Common myeloid progenitor, CD34-positive (primary cell): ENCODE results near the gene ARHGAP20.

Experiments
- CTCF ChIA-PET: fragments of 350-600 bp; sonication (Branson Sonifier 250); formaldehyde crosslinking; loops from one replicate; lab custom pipeline; 2021; ENCODE audit warnings: antibody characterized with exemption; lab: Charles Lee
- POLR2A ChIA-PET: fragments of 350-600 bp; sonication (Branson Sonifier 250); formaldehyde crosslinking; loops from one replicate; lab custom pipeline; 2021; ENCODE audit warnings: antibody characterized with exemption; lab: Charles Lee
- DNase-seq, 3 donors: peaks; one replicate each; pipeline versions ENCODE4 v3.0.0 to v3.0.0-alpha.2; 2013
- H3K27ac ChIP-seq, 2 experiments: 1 replicate in 1 of 2; 2 replicates in 1 of 2; pipeline ENCODE4 v1.7.0; 2013; ENCODE audit warnings: inconsistent platforms in 2 of 2, low read length in 2 of 2, mild to moderate bottlenecking in 2 of 2, low read depth in 1 of 2, moderate library complexity in 1 of 2; ENCODE audit not compliant: severe bottlenecking in 2 of 2, insufficient read depth in 1 of 2, poor library complexity in 1 of 2
- H3K27me3 ChIP-seq, 5 experiments: replicated peaks in 2 of 5; 1 replicate in 3 of 5; 2 replicates in 2 of 5; pipeline versions ENCODE4 v1.6.1 to v1.7.0; 2013; ENCODE audit warnings: low read length in 4 of 5, mild to moderate bottlenecking in 2 of 5, moderate library complexity in 2 of 5, inconsistent platforms in 1 of 5; ENCODE audit not compliant: insufficient read depth in 5 of 5, control insufficient read depth in 4 of 5
- H3K36me3 ChIP-seq, 4 experiments: 1 replicate in 2 of 4; 2 replicates in 2 of 4; pipeline versions ENCODE4 v1.6.1 to v1.7.0; 2013; ENCODE audit warnings: low read length in 3 of 4, control low read depth in 1 of 4, mild to moderate bottlenecking in 1 of 4; ENCODE audit not compliant: control insufficient read depth in 4 of 4, insufficient read depth in 4 of 4
- H3K4me1 ChIP-seq, 4 experiments: 1 replicate in 3 of 4; 2 replicates in 1 of 4; pipeline versions ENCODE4 v1.6.1 to v1.7.1; 2013; ENCODE audit warnings: low read length in 3 of 4, mild to moderate bottlenecking in 3 of 4, control low read depth in 1 of 4, inconsistent platforms in 1 of 4, moderate library complexity in 1 of 4; ENCODE audit not compliant: control insufficient read depth in 4 of 4, insufficient read depth in 4 of 4; ENCODE audit errors: control extremely low read depth in 1 of 4
- H3K4me3 ChIP-seq, 7 experiments: 1 replicate in 4 of 7; 2 replicates in 3 of 7; pipeline versions ENCODE4 v1.5.1 to v1.7.0; 2013; ENCODE audit warnings: mild to moderate bottlenecking in 7 of 7, low read length in 6 of 7, moderate library complexity in 6 of 7, inconsistent platforms in 2 of 7, low read depth in 2 of 7, control low read depth in 1 of 7; ENCODE audit not compliant: insufficient read depth in 4 of 7, control insufficient read depth in 1 of 7; ENCODE audit errors: extremely low read depth in 1 of 7
- H3K9me3 ChIP-seq, 5 experiments: 1 replicate in 4 of 5; 2 replicates in 1 of 5; pipeline versions ENCODE4 v1.6.1 to v1.7.1; 2013; ENCODE audit warnings: low read length in 4 of 5, mild to moderate bottlenecking in 2 of 5, inconsistent platforms in 1 of 5, low read depth in 1 of 5, moderate library complexity in 1 of 5; ENCODE audit not compliant: control insufficient read depth in 4 of 5, insufficient read depth in 2 of 5; ENCODE audit errors: control extremely low read depth in 1 of 5
- WGBS: methylation state at CpG from one replicate; pipeline ENCODE4 v1.1.5; 2013; ENCODE audit not compliant: insufficient coverage; 5-methylcytosine and 5-hydroxymethylcytosine counted together

Gene ARHGAP20

GRCh38 chr11:110665689-110666465, 46.4 kb downstream of the ARHGAP20 start:
- Histone ChIP-seq H3K27ac (no peak overlapping the region), H3K27me3 (no peaks in the 10 kb centered on the region), H3K36me3 (no peaks in the 10 kb centered on the region), H3K9me3 (peaks cover 0 to 9% (median 0%) of the 10 kb centered on the region in 5 experiments), H3K4me3 (no peak overlapping the region), H3K4me1 (no peaks in the 10 kb centered on the region)
- 100% methylated on average over 4 of the region's 7 CpGs for WGBS
- POLR2A ChIA-PET: no interaction called here
- CTCF ChIA-PET: no interaction called here
- DNase-seq: no peak

- no peaks in the 10 kb centered on the region for H3K27me3 ChIP-seq
- H3K4me1 ChIP-seq: no peaks in the 10 kb centered on the region
- H3K36me3 ChIP-seq: no peaks in the 10 kb centered on the region
- H3K4me3 ChIP-seq: no peak overlapping the region
- POLR2A ChIA-PET: no interaction called here
- no peak overlapping the region for H3K27ac ChIP-seq
- WGBS: no CpG with 5 or more reads among the region's 3 CpGs
- CTCF ChIA-PET: interaction anchor here (1.2 kb wide), 1 partner anchor 13 kb away, joined by 3 read pairs; no protein-coding TSS in a partner anchor
- DNase-seq: no peak
- peaks cover 0 to 5% (median 0%) of the 10 kb centered on the region in 5 experiments for H3K9me3 ChIP-seq
These were observed 56.3 kb downstream of the ARHGAP20 start for GRCh38 chr11:110655967-110656366.

GRCh38 chr11:110654456-110654855, 57.8 kb downstream of the ARHGAP20 start:
- Histone ChIP-seq H3K36me3 (no peaks in the 10 kb centered on the region), H3K4me1 (no peaks in the 10 kb centered on the region), H3K9me3 (peaks cover 0 to 7% (median 0%) of the 10 kb centered on the region in 5 experiments), H3K27ac (no peak overlapping the region), H3K4me3 (no peak overlapping the region), H3K27me3 (no peaks in the 10 kb centered on the region)
- ChIA-PET POLR2A (no interaction called here), CTCF (interaction anchor here (1.2 kb wide), 1 partner anchor 11 kb away, joined by 3 read pairs; no protein-coding TSS in a partner anchor)
- WGBS: no CpG with 5 or more reads among the region's 3 CpGs
- DNase-seq: no peak

- H3K9me3 ChIP-seq: peaks cover 0 to 2% (median 0%) of the 10 kb centered on the region in 5 experiments
- ChIA-PET CTCF (no interaction called here), POLR2A (no interaction called here)
- no peaks in the 10 kb centered on the region for H3K4me1 ChIP-seq
- H3K4me3 ChIP-seq: no peak overlapping the region
- no peaks in the 10 kb centered on the region for H3K36me3 ChIP-seq
- H3K27ac ChIP-seq: no peak overlapping the region
- no peak for DNase-seq
- no peaks in the 10 kb centered on the region for H3K27me3 ChIP-seq
- WGBS: 100% methylated on average over 2 of the region's 2 CpGs
These were observed 67.0 kb downstream of the ARHGAP20 start for GRCh38 chr11:110645253-110645652.

- DNase-seq: no peak
- no peaks in the 10 kb centered on the region for H3K36me3 ChIP-seq
- H3K27me3 ChIP-seq: no peaks in the 10 kb centered on the region
- CTCF ChIA-PET: no interaction called here
- no peaks in the 10 kb centered on the region for H3K4me1 ChIP-seq
- H3K9me3 ChIP-seq: no peaks in the 10 kb centered on the region
- no peak overlapping the region for H3K27ac ChIP-seq
- POLR2A ChIA-PET: no interaction called here
- no peak overlapping the region for H3K4me3 ChIP-seq
These were observed 77.9 kb downstream of the ARHGAP20 start for GRCh38 chr11:110634370-110634769.

- Histone ChIP-seq H3K4me1 (no peaks in the 10 kb centered on the region), H3K4me3 (no peak overlapping the region), H3K9me3 (no peaks in the 10 kb centered on the region), H3K27me3 (no peaks in the 10 kb centered on the region), H3K27ac (no peak overlapping the region), H3K36me3 (no peaks in the 10 kb centered on the region)
- ChIA-PET POLR2A (no interaction called here), CTCF (no interaction called here)
- DNase-seq: no peak
These were observed 80.7 kb downstream of the ARHGAP20 start for GRCh38 chr11:110631551-110631950.

- DNase-seq: no peak
- 100% methylated on average over 1 of the region's 4 CpGs for WGBS
- no peaks in the 10 kb centered on the region for H3K9me3 ChIP-seq
- no peak overlapping the region for H3K4me3 ChIP-seq
- CTCF ChIA-PET: no interaction called here
- H3K36me3 ChIP-seq: no peaks in the 10 kb centered on the region
- POLR2A ChIA-PET: no interaction called here
- H3K27ac ChIP-seq: no peak overlapping the region
- no peaks in the 10 kb centered on the region for H3K27me3 ChIP-seq
- H3K4me1 ChIP-seq: no peaks in the 10 kb centered on the region
These were observed 82.6 kb downstream of the ARHGAP20 start for GRCh38 chr11:110629594-110629993.
